Stimulated activated memory B cell treated with anti-CD40 and anti-IgM and Interleukin-4, amounts not matched to agents 10 μg/mL and 1 μg/mL and 100 μg/mL, for 72 hours (primary cell): ENCODE results near the gene FBXL19.
A peak's percentile ranks its signal among the peaks of the same experiment; 100 is the strongest.

Experiments used
- ATAC-seq: fragments of 150-1000 bp; cut with Tn5 transposase; 2 replicates; pipeline ENCODE4 v1.10.0; 2021
- H3K27ac Mint-ChIP-seq: one replicate; pipeline ENCODE4 v1.8.0; 2022; ENCODE audit warnings: mild to moderate bottlenecking, mixed read lengths
- H3K27me3 Mint-ChIP-seq: one replicate; pipeline ENCODE4 v1.8.0; 2022; ENCODE audit warnings: mixed read lengths
- H3K36me3 Mint-ChIP-seq: one replicate; pipeline ENCODE4 v1.8.0; 2022; ENCODE audit warnings: mixed read lengths
- H3K4me1 Mint-ChIP-seq: one replicate; pipeline ENCODE4 v1.8.0; 2022; ENCODE audit warnings: mixed read lengths
- H3K4me3 Mint-ChIP-seq: one replicate; pipeline ENCODE4 v1.8.0; 2022; ENCODE audit warnings: mild to moderate bottlenecking, moderate library complexity, mixed read lengths
- H3K9me3 Mint-ChIP-seq: one replicate; pipeline ENCODE4 v1.8.0; 2022; ENCODE audit warnings: mixed read lengths

Gene FBXL19

GRCh38 chr16:30954993-30955392 is 31.6 kb downstream of the FBXL19 start:
- H3K9me3 Mint-ChIP-seq, result no peaks in the 10 kb centered on the region

GRCh38 chr16:30956601-30957455 is 33.5 kb downstream of the FBXL19 start:
- Mint-ChIP-seq H3K27me3 (no peaks in the 10 kb centered on the region), H3K4me3 (peak overlapping the region; percentile 94), H3K4me1 (peaks cover 42% of the 10 kb centered on the region), H3K9me3 (no peaks in the 10 kb centered on the region), H3K36me3 (peaks cover 36% of the 10 kb centered on the region), H3K27ac (peak overlapping the region; percentile 98)
- ATAC-seq, result peak; percentile 86

More at GRCh38 chr16:30954993-30955392, 31.6 kb downstream of the FBXL19 start:
- Mint-ChIP-seq H3K4me3 (no peak overlapping the region), H3K27me3 (no peaks in the 10 kb centered on the region), H3K27ac (no peak overlapping the region), H3K4me1 (peaks cover 49% of the 10 kb centered on the region), H3K36me3 (peaks cover 17% of the 10 kb centered on the region)
- no peak for ATAC-seq

DNA sequence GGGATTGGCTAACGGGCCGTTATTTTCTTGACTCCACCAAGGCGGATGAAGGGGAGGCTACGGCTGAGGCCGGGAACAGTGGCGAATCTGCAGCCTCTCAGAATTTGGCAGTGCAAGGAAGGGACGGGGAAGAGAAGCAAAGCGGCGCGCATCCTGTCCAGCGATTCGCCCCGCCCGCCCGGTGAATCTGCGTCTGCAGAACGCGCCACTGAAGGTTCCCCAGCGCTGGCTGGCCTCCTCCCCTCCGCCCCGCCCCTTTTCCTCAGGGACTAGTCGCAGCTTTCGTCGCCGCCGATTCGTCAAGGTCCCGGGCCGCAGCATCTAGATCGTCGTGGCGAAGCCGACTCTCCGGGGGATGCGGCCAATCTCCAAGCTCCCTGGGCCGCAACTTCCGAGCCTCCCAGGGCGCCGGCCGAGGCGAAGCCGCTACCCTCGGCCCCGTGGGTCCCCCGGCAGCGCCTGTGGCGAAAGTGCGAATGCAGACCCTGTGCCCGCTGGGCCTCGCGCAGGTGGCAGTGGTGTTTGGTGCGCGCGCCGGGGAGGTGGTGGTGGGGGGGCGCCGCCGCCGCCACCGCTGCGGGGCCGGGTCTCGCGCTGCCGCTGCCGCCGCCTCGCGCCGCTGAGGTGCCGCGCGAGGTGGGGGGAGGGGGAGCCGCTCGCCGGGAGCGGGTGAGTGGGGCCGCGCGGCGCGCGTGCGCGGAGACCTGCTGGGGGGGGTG is 34.2 kb downstream of the FBXL19 start, which contains the start of gene SETD1A:
Gene SETD1A, plus strand, starts transcription at position 299 of the 719 bp plus-strand sequence. CDS start 978 bp downstream, outside the sequence.
- H3K36me3 Mint-ChIP-seq, result peaks cover 43% of the 10 kb centered on the region
- H3K27me3 Mint-ChIP-seq, result no peaks in the 10 kb centered on the region
- H3K4me3 Mint-ChIP-seq, result peak within 1 kb of the TSS; percentile 94
- peak within 1 kb of the TSS; percentile 98 for H3K27ac Mint-ChIP-seq
- peaks cover 42% of the 10 kb centered on the region for H3K4me1 Mint-ChIP-seq
- no peaks in the 10 kb centered on the region for H3K9me3 Mint-ChIP-seq
- peak; percentile 92 for ATAC-seq

DNA sequence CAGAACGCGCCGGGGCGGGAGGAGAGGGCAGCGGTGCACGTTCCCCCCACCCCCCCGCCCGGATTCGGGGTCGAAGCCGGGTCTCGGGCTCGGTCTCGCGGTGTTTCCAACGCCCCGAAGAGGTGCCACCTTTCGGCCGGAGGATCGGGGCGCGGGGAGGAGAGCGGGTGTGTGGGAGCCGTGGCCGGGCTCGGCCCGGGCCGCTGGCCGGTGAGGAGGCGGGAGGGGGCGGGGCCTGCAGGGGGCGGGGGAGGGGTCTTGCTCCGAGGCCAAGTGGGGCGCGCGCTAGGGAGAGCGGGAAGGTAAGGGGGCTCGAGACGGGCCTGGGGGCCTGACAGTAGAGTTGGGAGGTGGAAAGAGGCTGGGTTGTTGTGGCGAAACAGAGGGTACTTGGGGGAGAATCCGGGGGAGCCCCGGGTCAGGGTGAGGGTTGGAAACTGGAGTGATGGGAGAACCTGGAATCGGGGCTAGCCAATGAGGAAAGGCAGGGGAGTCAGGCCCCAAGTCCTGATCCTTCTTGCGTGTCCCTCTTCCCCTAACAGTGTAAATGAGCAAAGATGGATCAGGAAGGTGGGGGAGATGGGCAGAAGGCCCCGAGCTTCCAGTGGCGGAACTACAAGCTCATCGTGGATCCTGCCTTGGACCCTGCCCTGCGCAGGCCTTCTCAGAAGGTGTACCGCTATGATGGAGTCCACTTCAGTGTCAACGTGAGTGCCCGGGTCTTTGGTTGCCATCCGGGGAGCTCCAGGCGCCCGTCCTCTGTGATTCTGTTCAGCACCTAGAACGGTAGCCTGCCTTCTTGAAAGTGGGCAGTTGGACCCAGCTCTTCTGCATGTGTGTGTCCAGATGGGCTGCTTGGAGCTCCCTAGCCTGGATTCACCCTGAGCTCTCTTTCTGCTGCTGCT is 35.1 kb downstream of the FBXL19 start:
- H3K36me3 Mint-ChIP-seq, result peaks cover 51% of the 10 kb centered on the region
- H3K27me3 Mint-ChIP-seq, result no peaks in the 10 kb centered on the region
- H3K4me1 Mint-ChIP-seq, result peaks cover 39% of the 10 kb centered on the region
- peak overlapping the region; percentile 92 for H3K4me3 Mint-ChIP-seq
- peak overlapping the region; percentile 98 for H3K27ac Mint-ChIP-seq
- ATAC-seq, result peak; percentile 55
- H3K9me3 Mint-ChIP-seq, result no peaks in the 10 kb centered on the region

GRCh38 chr16:30961384-30961783 is 38.0 kb downstream of the FBXL19 start:
- Mint-ChIP-seq H3K4me3 (no peak overlapping the region), H3K4me1 (peaks cover 39% of the 10 kb centered on the region), H3K36me3 (peaks cover 77% of the 10 kb centered on the region), H3K9me3 (no peaks in the 10 kb centered on the region), H3K27ac (no peak overlapping the region), H3K27me3 (no peaks in the 10 kb centered on the region)
- ATAC-seq, result no peak

DNA sequence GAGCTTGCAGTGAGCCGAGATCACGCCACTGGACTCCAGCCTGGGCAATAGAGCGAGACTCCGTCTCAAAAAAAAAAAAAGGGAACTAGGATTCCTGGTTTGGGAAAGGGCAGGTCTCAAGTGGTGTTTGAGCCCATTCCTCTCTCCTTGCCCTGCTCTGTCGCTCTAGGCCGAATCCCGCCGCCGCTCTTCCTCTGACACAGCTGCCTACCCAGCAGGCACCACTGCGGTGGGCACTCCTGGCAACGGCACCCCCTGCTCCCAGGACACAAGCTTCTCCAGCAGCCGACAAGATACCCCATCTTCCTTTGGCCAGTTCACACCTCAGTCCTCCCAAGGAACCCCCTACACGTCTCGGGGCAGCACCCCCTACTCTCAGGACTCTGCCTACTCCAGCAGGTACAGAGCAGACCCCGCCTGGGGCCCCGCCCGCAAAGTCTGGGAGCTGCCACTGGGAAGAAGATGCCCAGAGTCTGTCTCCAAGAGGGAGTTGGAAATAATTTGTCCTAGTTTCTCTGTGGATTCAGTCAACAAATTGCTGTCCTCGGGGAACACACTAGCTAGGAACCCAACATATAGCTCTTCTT is 40.6 kb downstream of the FBXL19 start:
- peaks cover 34% of the 10 kb centered on the region for H3K4me1 Mint-ChIP-seq
- H3K27ac Mint-ChIP-seq, result no peak overlapping the region
- ATAC-seq, result no peak
- H3K9me3 Mint-ChIP-seq, result no peaks in the 10 kb centered on the region
- H3K27me3 Mint-ChIP-seq, result no peaks in the 10 kb centered on the region
- H3K4me3 Mint-ChIP-seq, result no peak overlapping the region
- peaks cover 88% of the 10 kb centered on the region for H3K36me3 Mint-ChIP-seq

DNA sequence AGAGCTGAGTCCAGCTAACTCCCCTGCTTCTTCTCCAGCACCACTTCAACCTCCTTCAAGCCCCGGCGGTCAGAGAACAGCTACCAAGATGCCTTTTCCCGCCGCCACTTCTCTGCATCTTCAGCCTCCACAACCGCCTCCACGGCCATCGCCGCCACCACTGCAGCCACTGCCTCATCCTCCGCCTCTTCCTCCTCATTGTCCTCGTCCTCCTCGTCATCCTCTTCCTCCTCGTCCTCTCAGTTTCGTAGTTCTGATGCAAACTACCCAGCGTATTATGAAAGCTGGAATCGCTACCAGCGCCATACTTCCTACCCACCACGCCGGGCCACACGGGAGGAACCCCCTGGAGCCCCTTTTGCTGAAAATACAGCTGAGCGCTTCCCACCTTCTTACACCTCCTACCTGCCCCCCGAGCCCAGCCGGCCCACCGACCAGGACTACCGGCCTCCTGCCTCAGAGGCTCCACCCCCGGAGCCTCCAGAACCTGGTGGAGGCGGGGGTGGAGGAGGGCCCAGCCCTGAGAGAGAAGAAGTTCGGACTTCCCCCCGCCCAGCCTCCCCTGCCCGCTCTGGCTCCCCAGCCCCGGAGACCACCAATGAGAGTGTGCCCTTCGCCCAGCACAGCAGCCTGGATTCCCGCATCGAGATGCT is 41.3 kb downstream of the FBXL19 start:
- H3K27ac Mint-ChIP-seq, result no peak overlapping the region
- H3K36me3 Mint-ChIP-seq, result peaks cover 88% of the 10 kb centered on the region
- peaks cover 27% of the 10 kb centered on the region for H3K4me1 Mint-ChIP-seq
- peak; percentile 24 for ATAC-seq
- no peaks in the 10 kb centered on the region for H3K9me3 Mint-ChIP-seq
- H3K4me3 Mint-ChIP-seq, result no peak overlapping the region
- H3K27me3 Mint-ChIP-seq, result no peaks in the 10 kb centered on the region

GRCh38 chr16:30965436-30965835 is 42.1 kb downstream of the FBXL19 start:
- H3K27me3 Mint-ChIP-seq, result no peaks in the 10 kb centered on the region
- H3K27ac Mint-ChIP-seq, result no peak overlapping the region
- peaks cover 20% of the 10 kb centered on the region for H3K4me1 Mint-ChIP-seq
- peaks cover 85% of the 10 kb centered on the region for H3K36me3 Mint-ChIP-seq
- ATAC-seq, result no peak
- no peaks in the 10 kb centered on the region for H3K9me3 Mint-ChIP-seq
- H3K4me3 Mint-ChIP-seq, result no peak overlapping the region

GRCh38 chr16:30966033-30966619 is 42.8 kb downstream of the FBXL19 start:
- H3K4me3 Mint-ChIP-seq, result no peak overlapping the region
- H3K27me3 Mint-ChIP-seq, result no peaks in the 10 kb centered on the region
- H3K36me3 Mint-ChIP-seq, result peaks cover 85% of the 10 kb centered on the region
- peaks cover 19% of the 10 kb centered on the region for H3K4me1 Mint-ChIP-seq
- no peaks in the 10 kb centered on the region for H3K9me3 Mint-ChIP-seq
- ATAC-seq, result no peak
- H3K27ac Mint-ChIP-seq, result peak overlapping the region; percentile 37

DNA sequence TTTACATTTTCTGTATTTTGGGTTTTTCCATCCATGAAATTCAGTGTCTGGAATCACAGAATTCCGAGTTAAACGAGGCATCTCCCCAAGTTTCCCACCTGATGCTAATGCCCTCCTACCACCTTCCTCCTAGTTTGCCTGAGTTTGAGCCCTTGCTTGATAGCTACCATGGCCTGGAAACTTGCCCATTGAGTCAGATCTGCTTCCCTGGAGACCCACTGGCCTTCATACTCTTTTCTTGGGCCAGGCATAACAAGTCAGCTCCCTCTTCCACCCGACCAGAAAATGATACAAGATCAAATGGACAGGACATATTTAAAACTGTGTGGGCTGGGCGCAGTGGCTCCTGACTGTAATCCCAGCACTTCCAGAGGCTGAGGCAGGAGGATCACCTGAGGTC is 44.4 kb downstream of the FBXL19 start:
- Mint-ChIP-seq H3K4me3 (no peak overlapping the region), H3K27me3 (no peaks in the 10 kb centered on the region), H3K4me1 (peaks cover 19% of the 10 kb centered on the region), H3K27ac (no peak overlapping the region), H3K9me3 (no peaks in the 10 kb centered on the region), H3K36me3 (peaks cover 86% of the 10 kb centered on the region)
- ATAC-seq, result no peak

DNA sequence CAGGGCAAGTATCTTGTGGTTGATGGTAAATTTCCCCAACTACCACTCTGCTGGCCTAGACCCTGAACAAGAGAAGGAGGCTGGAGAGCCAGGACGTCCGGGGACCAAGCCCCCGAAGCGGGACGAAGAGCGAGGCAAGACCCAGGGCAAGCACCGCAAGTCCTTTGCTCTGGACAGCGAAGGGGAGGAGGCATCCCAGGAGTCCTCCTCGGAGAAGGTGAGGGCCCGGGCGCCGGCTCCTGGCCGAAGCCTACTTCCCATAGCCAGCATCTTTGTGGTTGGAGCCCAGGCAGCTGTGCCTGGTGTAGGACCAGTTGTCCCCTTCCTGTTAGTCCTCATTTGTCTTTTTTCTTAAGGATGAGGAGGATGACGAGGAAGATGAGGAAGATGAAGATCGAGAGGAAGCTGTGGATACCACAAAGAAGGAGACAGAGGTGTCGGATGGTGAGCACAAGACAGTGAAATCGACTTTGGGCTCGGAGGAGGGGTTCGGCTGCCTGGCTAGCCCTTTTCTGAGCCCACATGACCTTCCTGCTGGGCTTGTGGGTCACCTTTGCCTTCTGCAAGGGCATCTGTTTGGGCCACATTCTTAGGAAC is 46.0 kb downstream of the FBXL19 start:
- Mint-ChIP-seq H3K27ac (no peak overlapping the region), H3K9me3 (no peaks in the 10 kb centered on the region), H3K36me3 (peaks cover 86% of the 10 kb centered on the region), H3K27me3 (no peaks in the 10 kb centered on the region), H3K4me3 (no peak overlapping the region), H3K4me1 (peaks cover 18% of the 10 kb centered on the region)
- no peak for ATAC-seq

DNA sequence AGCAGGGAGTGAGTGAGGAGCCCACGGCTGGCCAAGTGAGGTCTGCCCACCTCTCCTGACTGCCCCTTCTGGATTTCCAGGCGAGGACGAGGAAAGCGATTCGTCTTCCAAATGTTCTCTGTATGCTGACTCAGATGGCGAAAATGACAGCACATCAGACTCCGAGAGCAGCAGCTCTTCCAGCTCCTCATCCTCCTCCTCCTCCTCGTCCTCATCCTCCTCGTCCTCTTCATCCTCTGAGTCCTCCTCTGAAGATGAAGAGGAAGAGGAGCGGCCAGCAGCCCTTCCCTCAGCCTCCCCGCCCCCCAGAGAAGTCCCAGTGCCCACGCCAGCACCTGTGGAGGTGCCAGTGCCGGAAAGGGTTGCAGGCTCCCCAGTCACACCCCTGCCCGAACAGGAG is 47.9 kb downstream of the FBXL19 start:
- H3K27me3 Mint-ChIP-seq, result no peaks in the 10 kb centered on the region
- no peak overlapping the region for H3K4me3 Mint-ChIP-seq
- no peaks in the 10 kb centered on the region for H3K9me3 Mint-ChIP-seq
- no peak for ATAC-seq
- H3K27ac Mint-ChIP-seq, result peak overlapping the region; percentile 33
- peaks cover 80% of the 10 kb centered on the region for H3K36me3 Mint-ChIP-seq
- H3K4me1 Mint-ChIP-seq, result peaks cover 5% of the 10 kb centered on the region

DNA sequence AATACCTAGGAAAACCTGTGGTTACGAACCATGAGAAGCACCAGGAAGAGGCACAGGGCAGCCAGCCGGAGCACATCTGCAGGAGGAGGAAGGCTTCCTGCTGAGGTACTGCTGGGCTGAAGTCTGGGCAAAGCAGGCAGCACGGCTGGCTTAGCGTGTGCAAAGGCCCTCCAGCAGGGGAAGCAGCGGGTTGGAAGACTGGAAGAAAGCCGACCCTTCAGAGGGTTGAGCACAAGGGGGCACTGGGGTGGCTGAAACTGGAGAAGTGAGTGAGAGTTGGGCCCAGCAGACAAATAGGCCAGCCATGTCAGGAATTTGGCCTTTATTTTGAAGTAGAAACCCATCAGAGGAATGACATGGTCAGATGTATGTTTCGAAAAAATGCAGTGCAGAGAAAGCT is 49.5 kb downstream of the FBXL19 start:
- ATAC-seq, result no peak
- peaks cover 78% of the 10 kb centered on the region for H3K36me3 Mint-ChIP-seq
- no peaks in the 10 kb centered on the region for H3K9me3 Mint-ChIP-seq
- no peak overlapping the region for H3K4me3 Mint-ChIP-seq
- H3K4me1 Mint-ChIP-seq, result no peaks in the 10 kb centered on the region
- H3K27me3 Mint-ChIP-seq, result no peaks in the 10 kb centered on the region
- no peak overlapping the region for H3K27ac Mint-ChIP-seq

GRCh38 chr16:30974348-30974747 is 51.0 kb downstream of the FBXL19 start:
- Mint-ChIP-seq H3K36me3 (peaks cover 75% of the 10 kb centered on the region), H3K27ac (no peak overlapping the region), H3K4me3 (no peak overlapping the region), H3K4me1 (no peaks in the 10 kb centered on the region), H3K27me3 (no peaks in the 10 kb centered on the region), H3K9me3 (no peaks in the 10 kb centered on the region)
- no peak for ATAC-seq
